Large intestine (tissue), 12 donors: Measurements from ENCODE around the gene POLQ. TPM values are rescaled to one million over a fixed set of nuclear protein-coding genes. Genes with fewer than 3 reads are reported as not detected.
"Not testable (repeated sequence)": the region's sequence is repeated elsewhere in the genome, so short reads cannot be mapped to it uniquely, and the experiment has no call there.

ENCODE experiments used
- DNase-seq, 2 donors: peaks; one replicate each; pipeline versions ENCODE4 v3.0.0 to v3.0.0-alpha.2; 2013
- H3K27ac ChIP-seq: one replicate; pipeline ENCODE4 v1.5.1; 2013; ENCODE audit warnings: low read length
- H3K27me3 ChIP-seq: 2 replicates; pipeline ENCODE4 v1.6.1; 2013; ENCODE audit warnings: low read length; ENCODE audit not compliant: control insufficient read depth, insufficient read depth
- H3K36me3 ChIP-seq: 2 replicates; pipeline ENCODE4 v1.6.1; 2013; ENCODE audit warnings: low read length; ENCODE audit not compliant: control insufficient read depth, insufficient read depth
- H3K4me1 ChIP-seq: one replicate; pipeline ENCODE4 v1.6.1; 2013; ENCODE audit warnings: low read length; ENCODE audit not compliant: control insufficient read depth, insufficient read depth
- H3K4me3 ChIP-seq: one replicate; pipeline ENCODE4 v1.5.1; 2013; ENCODE audit warnings: low read length
- H3K9me3 ChIP-seq: one replicate; pipeline ENCODE4 v1.6.1; 2013; ENCODE audit warnings: mild to moderate bottlenecking, low read depth, low read length, moderate library complexity; ENCODE audit not compliant: control insufficient read depth
- WGBS: methylation state at CpG from one replicate; pipeline ENCODE4 v1.1.5; 2013; ENCODE audit warnings: low lambda C conversion rate; ENCODE audit not compliant: insufficient coverage; 5-methylcytosine and 5-hydroxymethylcytosine counted together
- long read RNA-seq, 11 donors: transcript quantifications; one replicate each; lab custom pipeline, GENCODE V29; 2026
- polyA plus RNA-seq: library from polyadenylated mRNA; unstranded; fragments of 120-200 nt; gene quantifications from one replicate; pipeline ENCODE4 v1.2.1, GENCODE V29; 2013

POLQ gene
- 4.0 TPM for polyA plus RNA-seq
- long read RNA-seq, donor 1 = 0 reads
- long read RNA-seq, donor 2, partial matches to known transcripts = 6 of 6 reads
- long read RNA-seq, donor 2, other reads (novel, unspliced or antisense) = 0 of 6 reads
- long read RNA-seq, donor 3 = 0 reads
- long read RNA-seq, donor 4 = 0 reads
- long read RNA-seq, donor 5 = 0 reads
- long read RNA-seq, donor 6, full-length matches to known transcripts = 1 of 1 reads
- long read RNA-seq, donor 6, partial matches to known transcripts = 0 of 1 reads
- long read RNA-seq, donor 6, other reads (novel, unspliced or antisense) = 0 of 1 reads
- long read RNA-seq, donor 7 = 0 reads
- long read RNA-seq, donor 8 = 0 reads
- long read RNA-seq, donor 9, partial matches to known transcripts = 6 of 6 reads
- long read RNA-seq, donor 9, other reads (novel, unspliced or antisense) = 0 of 6 reads
- long read RNA-seq, donor 10, partial matches to known transcripts = 6 of 6 reads
- long read RNA-seq, donor 10, other reads (novel, unspliced or antisense) = 0 of 6 reads
- long read RNA-seq, donor 11 = 0 reads

DNA sequence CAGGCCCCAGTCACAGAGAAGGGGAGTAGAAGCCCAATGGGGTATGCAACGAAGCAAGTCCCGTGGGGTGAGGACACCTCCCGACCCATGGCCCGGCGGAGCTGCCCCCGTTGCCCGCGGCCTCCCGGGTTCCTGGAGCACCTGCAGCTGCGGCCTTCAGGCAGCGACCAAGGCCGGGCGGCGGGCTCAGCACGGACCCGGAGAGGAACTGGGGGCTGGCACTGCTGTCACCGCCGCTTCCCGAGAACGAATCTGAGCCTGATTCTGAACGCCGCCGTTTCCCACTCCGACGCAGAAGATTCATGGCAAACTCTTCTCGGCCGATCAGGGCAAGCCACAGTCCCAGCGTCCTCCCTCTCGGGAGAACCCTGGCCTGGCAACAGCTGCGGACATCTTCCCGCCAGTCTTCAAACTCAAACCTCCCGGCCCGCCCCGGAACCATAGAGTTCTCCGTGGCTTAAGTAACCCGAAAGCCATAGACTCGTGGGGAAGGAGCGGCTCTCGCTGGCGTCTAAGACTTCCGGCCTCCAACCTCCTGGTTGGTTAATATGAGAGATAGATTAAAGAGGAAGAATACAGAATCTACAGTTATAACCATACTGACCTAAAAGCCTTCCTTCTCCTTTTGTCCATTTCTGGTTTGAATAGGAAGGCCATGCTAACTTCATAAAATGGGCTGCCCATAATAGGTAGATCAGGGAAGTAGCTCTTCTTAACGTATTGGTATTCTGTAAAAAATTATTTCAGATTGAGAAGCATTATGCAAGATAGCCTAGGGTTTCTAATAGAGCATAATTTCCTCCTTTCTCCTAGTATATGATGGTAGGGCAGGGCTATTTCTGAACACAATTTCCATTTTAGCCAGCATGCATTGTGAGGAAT lies at the start of gene POLQ:
Gene POLQ, minus strand, starts transcription at position 415 of the 882 bp plus-strand sequence. Its CDS starts 111 bp downstream, at position 304.
- H3K4me1 ChIP-seq = peaks cover 8% of the 10 kb centered on the region
- no peaks in the 10 kb centered on the region for H3K27me3 ChIP-seq
- peak within 1 kb of the TSS; percentile 46 for H3K27ac ChIP-seq
- H3K9me3 ChIP-seq = no peaks in the 10 kb centered on the region
- H3K36me3 ChIP-seq = no peaks in the 10 kb centered on the region
- no CpG with 5 or more reads among the region's 42 CpGs for WGBS
- H3K4me3 ChIP-seq = peak within 1 kb of the TSS; percentile 58
- DNase-seq = peak; percentile 93 to 94

DNA sequence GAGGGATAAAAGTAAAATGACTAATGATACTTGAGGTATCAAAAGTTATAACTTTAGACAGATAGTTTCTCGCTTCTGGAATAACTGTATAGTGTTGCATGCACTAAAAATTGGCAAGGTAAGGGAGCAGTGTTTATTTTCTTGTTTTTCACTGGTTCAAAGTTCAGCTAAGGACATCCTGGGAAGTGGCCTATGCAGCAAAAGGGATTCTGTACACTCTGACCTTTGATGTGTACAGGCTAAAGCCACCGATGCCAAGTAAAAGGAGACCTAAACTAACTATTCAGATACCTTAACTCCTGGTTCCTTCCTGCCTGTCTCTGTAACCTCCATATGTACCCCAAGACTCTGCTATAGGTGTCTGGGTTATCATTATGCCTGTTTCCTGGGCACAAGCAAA lies 49.1 kb upstream of the POLQ start:
- Histone ChIP-seq H3K27me3 (peaks cover 10% of the 10 kb centered on the region), H3K4me1 (no peaks in the 10 kb centered on the region), H3K36me3 (no peaks in the 10 kb centered on the region), H3K9me3 (no peaks in the 10 kb centered on the region), H3K4me3 (no peak overlapping the region), H3K27ac (no peak overlapping the region)
- 100% methylated on average over 1 of the region's 2 CpGs for WGBS
- no peak for DNase-seq

DNA sequence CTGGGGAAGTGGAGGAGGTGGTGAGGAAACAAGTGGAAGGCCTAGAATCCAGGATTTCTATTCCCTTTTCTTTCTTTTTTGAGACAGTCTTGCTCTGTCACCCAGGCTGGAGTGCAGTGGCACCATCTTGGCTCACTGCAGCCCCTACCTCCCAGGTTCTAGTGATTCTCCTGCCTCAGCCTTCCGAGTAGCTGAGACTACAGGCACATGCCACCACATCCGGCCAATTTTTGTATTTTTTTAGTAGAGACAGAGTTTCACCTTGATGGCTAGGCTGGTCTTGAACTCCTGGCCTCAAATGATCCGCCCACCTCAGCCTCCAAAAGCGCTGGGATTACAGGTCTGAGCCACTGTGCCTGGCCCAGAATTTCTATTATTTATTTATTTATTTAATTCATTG lies 48.0 kb upstream of the POLQ start:
- not testable (repeated sequence) for H3K4me1 ChIP-seq, DNase-seq, H3K36me3 ChIP-seq, H3K9me3 ChIP-seq, H3K27ac ChIP-seq, H3K4me3 ChIP-seq
- peaks cover 10% of the 10 kb centered on the region for H3K27me3 ChIP-seq
- WGBS = no CpG with 5 or more reads among the region's 4 CpGs

DNA sequence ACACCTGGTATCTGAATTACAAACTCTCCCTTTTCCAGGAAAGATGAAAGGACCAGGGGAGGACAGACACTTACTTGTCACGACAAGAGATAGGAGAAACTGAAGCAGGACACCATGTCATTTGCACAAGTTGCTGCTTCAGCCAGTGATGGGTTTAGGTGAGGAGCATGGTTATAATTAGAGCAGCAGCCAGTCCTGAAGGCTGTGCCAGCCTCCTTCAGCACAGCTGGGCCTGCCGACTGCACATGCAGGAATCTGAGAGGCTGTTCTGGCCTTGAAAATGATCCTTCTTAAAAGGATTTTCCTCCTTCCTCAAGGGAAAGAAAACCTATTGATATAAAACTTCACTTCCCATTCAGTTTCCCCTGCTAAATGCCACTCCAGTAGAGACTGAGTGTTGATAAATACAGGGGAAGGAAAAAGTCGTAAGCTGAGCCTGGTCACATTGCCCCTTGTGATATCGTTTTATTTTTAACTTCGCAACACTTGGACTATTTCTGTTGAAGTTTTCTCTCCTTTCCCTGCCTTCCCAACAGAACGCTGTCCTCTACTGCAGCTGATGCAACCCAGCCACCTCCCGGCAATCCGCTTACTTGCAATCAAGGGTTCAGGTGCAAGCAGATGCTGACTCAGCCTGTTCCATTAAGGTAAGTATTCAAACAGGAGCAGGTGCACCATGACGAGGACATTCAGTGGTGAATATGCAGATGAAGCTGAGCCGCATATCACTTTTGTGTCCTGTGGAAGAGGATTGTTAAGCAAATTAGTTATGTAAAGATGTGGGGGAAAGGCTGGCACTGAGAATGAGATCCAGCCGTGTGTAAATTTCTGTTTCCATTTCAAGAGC lies 47.3 kb upstream of the POLQ start, which contains the start of gene FBXO40:
Gene FBXO40, plus strand, starts transcription at position 524 of the 847 bp plus-strand sequence. CDS start 27,197 bp downstream, outside the sequence.
- no peak within 1 kb of the TSS for H3K4me3 ChIP-seq
- H3K9me3 ChIP-seq = no peaks in the 10 kb centered on the region
- H3K36me3 ChIP-seq = no peaks in the 10 kb centered on the region
- H3K4me1 ChIP-seq = no peaks in the 10 kb centered on the region
- H3K27ac ChIP-seq = no peak within 1 kb of the TSS
- WGBS = no CpG with 5 or more reads among the region's 11 CpGs
- DNase-seq = peak; percentile 11 to 51
- peaks cover 10% of the 10 kb centered on the region for H3K27me3 ChIP-seq

DNA sequence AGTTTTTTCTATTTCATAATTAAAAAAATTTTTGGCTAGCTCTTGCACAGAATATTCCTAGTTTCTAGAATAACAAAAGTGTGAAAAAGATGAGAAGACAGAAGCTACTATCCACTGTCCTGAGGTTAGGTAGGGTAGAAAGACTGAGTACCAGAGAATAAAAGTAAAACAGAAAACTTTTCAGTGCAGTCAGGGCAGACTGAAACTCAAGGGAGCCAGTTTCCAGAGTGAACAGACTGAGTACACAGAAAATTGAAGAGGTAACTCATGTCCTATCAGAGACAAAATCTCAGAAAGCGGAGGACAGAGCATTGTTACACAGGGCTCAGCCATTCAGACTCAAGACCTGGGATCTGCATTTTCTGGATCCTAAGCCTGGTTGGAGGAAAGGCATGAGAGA lies 38.6 kb upstream of the POLQ start:
- no peak overlapping the region for H3K4me3 ChIP-seq
- H3K27me3 ChIP-seq = peaks cover 2% of the 10 kb centered on the region
- no peaks in the 10 kb centered on the region for H3K4me1 ChIP-seq
- WGBS = no CpG with 5 or more reads among the region's 1 CpG
- H3K27ac ChIP-seq = no peak overlapping the region
- no peaks in the 10 kb centered on the region for H3K9me3 ChIP-seq
- H3K36me3 ChIP-seq = no peaks in the 10 kb centered on the region
- DNase-seq = no peak

DNA sequence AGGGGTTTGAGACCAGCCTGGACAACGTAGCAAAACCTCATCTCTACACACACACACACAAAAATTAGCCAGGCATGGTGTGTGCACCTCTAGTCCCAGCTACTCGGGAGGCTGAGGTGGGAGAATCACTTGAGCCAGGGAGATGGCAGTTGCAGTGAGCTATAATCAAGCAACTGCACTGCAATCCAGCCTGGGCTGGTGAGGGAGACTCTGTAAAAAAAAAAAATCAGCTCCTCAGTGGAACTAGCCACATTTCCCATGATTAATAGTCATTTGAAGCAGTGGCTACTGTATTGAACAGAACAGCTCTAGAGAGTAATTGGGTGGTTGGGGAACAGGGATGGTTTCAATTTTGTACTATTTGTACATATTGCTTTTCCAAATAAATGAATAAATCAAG lies 35.9 kb upstream of the POLQ start:
- no peaks in the 10 kb centered on the region for H3K36me3 ChIP-seq
- no peak overlapping the region for H3K27ac ChIP-seq
- no peak overlapping the region for H3K4me3 ChIP-seq
- no CpG with 5 or more reads among the region's 2 CpGs for WGBS
- no peaks in the 10 kb centered on the region for H3K4me1 ChIP-seq
- DNase-seq = no peak
- no peaks in the 10 kb centered on the region for H3K9me3 ChIP-seq
- H3K27me3 ChIP-seq = peaks cover 2% of the 10 kb centered on the region

DNA sequence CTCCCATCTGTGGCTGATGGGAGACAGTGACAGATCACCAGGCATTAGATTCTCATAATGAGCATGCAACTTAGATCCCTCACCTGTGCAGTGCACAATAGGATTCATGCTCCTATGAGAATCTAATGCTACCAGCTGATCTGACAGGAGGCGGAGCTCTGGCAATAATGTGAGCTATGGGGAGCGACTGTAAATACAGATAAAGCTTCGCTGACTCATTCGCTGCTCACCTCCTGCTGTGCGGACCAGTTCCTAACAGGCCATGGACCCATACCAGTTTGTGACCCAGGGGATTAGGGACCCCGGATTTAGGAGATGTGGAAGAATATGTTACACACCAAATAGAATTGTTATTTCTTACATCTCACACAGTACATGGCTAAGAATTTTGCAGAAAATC lies 28.7 kb upstream of the POLQ start:
- Histone ChIP-seq H3K9me3 (no peaks in the 10 kb centered on the region), H3K27ac (no peak overlapping the region), H3K4me1 (no peaks in the 10 kb centered on the region), H3K36me3 (no peaks in the 10 kb centered on the region), H3K27me3 (no peaks in the 10 kb centered on the region), H3K4me3 (no peak overlapping the region)
- peak; percentile 12 to 66 for DNase-seq
- no CpG with 5 or more reads among the region's 6 CpGs for WGBS

DNA sequence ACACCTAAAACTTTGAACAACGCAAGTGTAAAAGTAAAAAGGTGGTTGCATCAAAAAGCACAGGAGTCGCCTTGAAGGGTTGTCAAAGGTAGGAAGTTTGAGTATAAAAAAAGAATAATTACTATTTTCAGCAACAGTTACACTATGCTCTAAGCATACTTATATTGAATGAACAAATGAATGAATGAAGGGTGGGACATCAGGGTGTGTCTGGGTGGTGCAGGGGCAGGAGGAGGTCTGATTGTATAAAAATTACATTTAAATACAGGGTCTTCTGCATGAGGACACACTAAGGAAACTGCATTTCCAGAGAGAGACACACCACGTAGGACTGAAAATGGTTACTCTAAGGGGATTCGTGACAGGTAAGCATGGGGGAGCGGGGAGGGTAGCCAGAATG lies 21.9 kb upstream of the POLQ start, which contains the start of gene ARGFX:
Gene ARGFX, plus strand, starts transcription at position 301 of the 400 bp plus-strand sequence. CDS start 2,765 bp downstream, outside the sequence.
- Histone ChIP-seq H3K36me3 (no peaks in the 10 kb centered on the region), H3K27ac (no peak within 1 kb of the TSS), H3K27me3 (no peaks in the 10 kb centered on the region), H3K9me3 (no peaks in the 10 kb centered on the region), H3K4me1 (no peaks in the 10 kb centered on the region), H3K4me3 (no peak within 1 kb of the TSS)
- no peak for DNase-seq
- 97% methylated on average over 5 of the region's 5 CpGs for WGBS

DNA sequence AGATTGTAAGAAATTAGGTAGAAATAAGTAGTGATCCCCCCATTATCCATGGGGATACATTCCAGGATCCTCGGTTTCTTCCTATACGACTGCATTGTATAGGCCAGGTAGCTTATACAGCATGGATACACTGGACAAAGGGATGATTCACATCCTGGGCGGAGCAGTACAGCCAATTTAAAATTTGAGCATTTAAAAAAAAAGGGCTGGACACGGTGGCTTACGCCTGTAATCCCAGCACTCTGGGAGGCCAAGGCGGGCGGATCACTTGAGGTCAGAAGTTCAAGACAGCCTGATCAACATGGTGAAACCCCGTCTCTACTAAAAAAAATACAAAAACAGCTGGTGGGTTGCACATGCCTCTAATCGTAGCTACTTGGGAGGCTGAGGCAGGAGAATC lies 21.0 kb upstream of the POLQ start:
- Histone ChIP-seq H3K27ac (no peak overlapping the region), H3K27me3 (no peaks in the 10 kb centered on the region), H3K4me1 (no peaks in the 10 kb centered on the region), H3K9me3 (no peaks in the 10 kb centered on the region), H3K36me3 (no peaks in the 10 kb centered on the region), H3K4me3 (no peak overlapping the region)
- 80% methylated on average over 2 of the region's 9 CpGs for WGBS
- no peak for DNase-seq
